Fibroblast of mammary gland (primary cell): ENCODE measurements around the gene APLP2.

Experiments
- DNase-seq: peaks from one replicate; pipeline ENCODE4 v3.0.0-alpha.2; 2010; ENCODE audit warnings: low read depth
- H3K4me3 ChIP-seq: 2 replicates; pipeline ENCODE4 v1.5.1; 2011; ENCODE audit warnings: low read depth, mild to moderate bottlenecking, low read length, moderate library complexity; ENCODE audit not compliant: control insufficient read depth
- TF ChIP-seq, protein P1 (sequence below): conservative IDR thresholded peaks from 2 replicates; pipeline ENCODE4 v1.5.1; 2011; ENCODE audit warnings: low read depth, low read length, inconsistent platforms; ENCODE audit not compliant: control insufficient read depth, insufficient read depth

APLP2 gene

GRCh38 chr11:130145975-130146776 is 76.5 kb downstream of the APLP2 start:
- peak; percentile 31 for DNase-seq
- H3K4me3 ChIP-seq = no peak overlapping the region
- TF ChIP-seq, protein P1, sequence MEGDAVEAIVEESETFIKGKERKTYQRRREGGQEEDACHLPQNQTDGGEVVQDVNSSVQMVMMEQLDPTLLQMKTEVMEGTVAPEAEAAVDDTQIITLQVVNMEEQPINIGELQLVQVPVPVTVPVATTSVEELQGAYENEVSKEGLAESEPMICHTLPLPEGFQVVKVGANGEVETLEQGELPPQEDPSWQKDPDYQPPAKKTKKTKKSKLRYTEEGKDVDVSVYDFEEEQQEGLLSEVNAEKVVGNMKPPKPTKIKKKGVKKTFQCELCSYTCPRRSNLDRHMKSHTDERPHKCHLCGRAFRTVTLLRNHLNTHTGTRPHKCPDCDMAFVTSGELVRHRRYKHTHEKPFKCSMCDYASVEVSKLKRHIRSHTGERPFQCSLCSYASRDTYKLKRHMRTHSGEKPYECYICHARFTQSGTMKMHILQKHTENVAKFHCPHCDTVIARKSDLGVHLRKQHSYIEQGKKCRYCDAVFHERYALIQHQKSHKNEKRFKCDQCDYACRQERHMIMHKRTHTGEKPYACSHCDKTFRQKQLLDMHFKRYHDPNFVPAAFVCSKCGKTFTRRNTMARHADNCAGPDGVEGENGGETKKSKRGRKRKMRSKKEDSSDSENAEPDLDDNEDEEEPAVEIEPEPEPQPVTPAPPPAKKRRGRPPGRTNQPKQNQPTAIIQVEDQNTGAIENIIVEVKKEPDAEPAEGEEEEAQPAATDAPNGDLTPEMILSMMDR = peak; percentile 24

DNA sequence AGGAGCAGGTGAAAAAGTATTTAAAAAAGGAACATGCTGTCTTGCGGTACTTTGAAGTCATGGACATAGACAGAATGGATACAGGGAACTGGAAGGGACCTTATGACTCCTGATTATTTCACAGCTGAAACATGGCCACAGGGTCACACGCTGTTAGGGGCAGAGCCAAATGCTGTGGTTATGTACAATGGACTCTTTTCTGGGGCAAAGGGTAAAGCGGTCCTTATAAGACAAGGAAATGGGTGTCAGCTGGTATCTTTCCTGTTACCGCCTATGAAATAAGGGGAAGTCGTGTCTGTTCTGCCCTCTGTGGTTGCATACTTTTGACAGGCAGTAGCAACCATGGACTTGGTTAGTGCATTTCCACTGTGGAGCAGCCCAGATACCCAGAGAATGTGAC is 77.1 kb downstream of the APLP2 start:
- H3K4me3 ChIP-seq = no peak overlapping the region
- DNase-seq = no peak
- TF ChIP-seq, protein P1 = no peak

DNA sequence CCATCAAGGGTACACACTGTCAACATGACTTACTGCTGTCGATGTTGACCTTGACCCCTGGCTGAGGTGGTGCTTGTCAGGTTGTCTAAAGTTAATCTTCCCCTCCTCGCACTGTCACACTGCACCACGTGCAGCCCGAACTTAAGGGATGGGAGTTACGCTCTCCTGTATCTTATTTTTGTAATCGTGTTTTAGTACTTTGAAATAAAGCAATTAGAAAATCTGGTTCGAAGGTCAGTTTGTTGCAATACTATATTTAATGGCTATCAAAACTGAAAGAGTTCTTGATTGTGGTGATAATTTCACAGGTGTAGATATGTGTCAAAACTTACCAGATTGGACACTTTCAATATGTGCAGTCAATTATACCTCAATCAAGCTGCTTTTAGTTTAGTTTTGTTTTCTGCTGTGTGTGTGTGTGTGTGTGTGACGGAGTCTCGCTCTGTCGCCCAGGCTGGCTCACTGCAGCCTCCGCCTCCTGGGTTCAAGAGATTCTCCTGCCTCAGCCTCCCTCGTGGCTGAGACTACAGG is 79.2 kb downstream of the APLP2 start:
- H3K4me3 ChIP-seq = no peak overlapping the region
- TF ChIP-seq, protein P1 = no peak
- no peak for DNase-seq

- no peak for DNase-seq
Observed at GRCh38 chr11:130150790-130151189, 81.1 kb downstream of the APLP2 start.

DNA sequence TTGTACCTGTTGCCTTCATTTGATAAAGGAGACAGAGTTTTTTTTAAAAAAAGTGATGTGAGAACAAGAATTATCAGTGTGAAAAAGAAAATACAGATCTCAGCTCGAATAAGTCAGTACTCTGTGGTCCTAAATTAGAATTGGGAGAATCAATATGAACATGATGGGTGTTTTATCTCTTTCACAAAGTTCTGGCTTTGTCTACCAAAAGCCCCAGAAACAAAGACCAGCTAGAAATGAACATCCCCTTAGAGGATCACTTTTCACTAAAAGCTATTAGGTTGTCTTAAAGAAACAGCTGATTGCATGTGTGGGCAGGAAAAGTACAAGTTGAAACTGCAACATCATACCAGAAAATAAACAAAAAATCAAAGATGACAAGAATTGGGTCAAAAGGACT is 81.5 kb downstream of the APLP2 start:
- no peak for DNase-seq
- no peak overlapping the region for H3K4me3 ChIP-seq
- TF ChIP-seq, protein P1 = no peak

More at GRCh38 chr11:130150790-130151189, 81.1 kb downstream of the APLP2 start:
- no peak overlapping the region for H3K4me3 ChIP-seq
- TF ChIP-seq, protein P1 = no peak

DNA sequence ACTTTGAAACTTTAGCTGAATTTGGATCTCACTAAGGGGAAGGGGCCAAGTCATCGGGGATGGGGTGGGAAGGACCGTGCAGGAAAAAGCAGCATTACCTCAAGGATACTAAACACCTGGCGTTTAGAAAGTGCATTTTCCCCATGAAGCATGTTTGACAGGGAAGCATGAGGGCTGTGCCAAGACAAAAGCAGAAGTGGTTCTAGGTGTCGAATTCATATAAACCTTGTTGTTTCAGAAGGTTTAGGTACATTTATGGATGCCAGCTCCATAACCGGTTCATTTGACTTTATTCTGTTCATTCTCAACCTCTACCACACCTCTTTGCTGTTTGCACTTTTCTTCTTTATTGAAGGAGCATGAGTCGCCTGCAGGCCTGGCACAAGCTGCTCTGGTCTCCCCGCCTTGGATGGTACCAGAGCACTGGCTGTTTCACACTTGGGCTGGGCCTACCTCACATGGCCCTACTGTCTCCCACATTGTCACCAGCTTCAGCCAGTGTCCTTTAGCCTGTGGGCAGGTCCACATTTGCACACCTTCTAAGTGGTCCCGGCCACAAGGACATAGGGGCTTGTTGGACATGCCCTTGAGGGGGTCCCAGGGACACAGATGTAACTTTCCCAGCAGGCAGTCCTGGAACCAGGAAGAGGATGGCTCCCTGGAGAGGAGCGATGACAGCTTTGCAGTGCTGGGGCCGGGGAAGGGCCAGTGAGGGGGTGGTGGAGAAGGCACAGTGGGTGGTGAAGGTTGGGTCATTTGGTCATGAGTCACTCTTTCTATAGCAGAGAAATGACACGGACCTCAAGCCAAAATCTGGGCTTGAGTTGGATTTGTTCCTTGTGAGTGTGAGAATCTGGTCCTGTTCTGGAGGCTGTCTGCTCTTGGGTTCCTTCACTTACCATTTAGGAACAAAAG is 86.7 kb downstream of the APLP2 start:
- TF ChIP-seq, protein P1 = no peak
- peak; percentile 75 for DNase-seq
- H3K4me3 ChIP-seq = no peak overlapping the region
